ENCODE data around the gene ACSL5. TPM values are rescaled to one million over a fixed set of nuclear protein-coding genes. Genes with fewer than 3 reads are reported as not detected.

ACSL5 gene, protein sequence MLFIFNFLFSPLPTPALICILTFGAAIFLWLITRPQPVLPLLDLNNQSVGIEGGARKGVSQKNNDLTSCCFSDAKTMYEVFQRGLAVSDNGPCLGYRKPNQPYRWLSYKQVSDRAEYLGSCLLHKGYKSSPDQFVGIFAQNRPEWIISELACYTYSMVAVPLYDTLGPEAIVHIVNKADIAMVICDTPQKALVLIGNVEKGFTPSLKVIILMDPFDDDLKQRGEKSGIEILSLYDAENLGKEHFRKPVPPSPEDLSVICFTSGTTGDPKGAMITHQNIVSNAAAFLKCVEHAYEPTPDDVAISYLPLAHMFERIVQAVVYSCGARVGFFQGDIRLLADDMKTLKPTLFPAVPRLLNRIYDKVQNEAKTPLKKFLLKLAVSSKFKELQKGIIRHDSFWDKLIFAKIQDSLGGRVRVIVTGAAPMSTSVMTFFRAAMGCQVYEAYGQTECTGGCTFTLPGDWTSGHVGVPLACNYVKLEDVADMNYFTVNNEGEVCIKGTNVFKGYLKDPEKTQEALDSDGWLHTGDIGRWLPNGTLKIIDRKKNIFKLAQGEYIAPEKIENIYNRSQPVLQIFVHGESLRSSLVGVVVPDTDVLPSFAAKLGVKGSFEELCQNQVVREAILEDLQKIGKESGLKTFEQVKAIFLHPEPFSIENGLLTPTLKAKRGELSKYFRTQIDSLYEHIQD
- total RNA-seq (2021) = not detected in 2 replicates
- long read RNA-seq = 0 reads

- Histone ChIP-seq H2BK5ac (ENCODE audit: insufficient read length, low read length) (no peak within 1 kb of the TSS), H3K79me2 (ENCODE audit: insufficient read depth, low read length) (no peaks in the 10 kb centered on the region), H3K27me3 (ENCODE audit: insufficient read depth, low read length) (no peaks in the 10 kb centered on the region), H2BK12ac (ENCODE audit: insufficient read length, low read depth, low read length) (no peak within 1 kb of the TSS), H2AK5ac (ENCODE audit: insufficient read length, low read length) (no peak within 1 kb of the TSS), H3K79me1 (ENCODE audit: insufficient read depth, low read depth, low read length, poor library complexity, severe bottlenecking) (no peaks in the 10 kb centered on the region), H4K91ac (ENCODE audit: insufficient read length, low read depth, low read length) (no peak within 1 kb of the TSS), H3K4me2 (ENCODE audit: insufficient read depth, insufficient read length, low read length) (no peak within 1 kb of the TSS), H3K56ac (ENCODE audit: insufficient read length, low read depth, low read length) (no peak within 1 kb of the TSS), H2BK120ac (ENCODE audit: low read depth, low read length, poor library complexity, severe bottlenecking) (no peak within 1 kb of the TSS), H3T11ph (ENCODE audit: low read length) (no peak within 1 kb of the TSS), H3K18ac (ENCODE audit: insufficient read length, low read depth, low read length) (no peak within 1 kb of the TSS), H3K9ac (ENCODE audit: extremely low read depth, insufficient read length, low read length) (no peak within 1 kb of the TSS), H3K4me1 (ENCODE audit: insufficient read depth, low read length) (no peaks in the 10 kb centered on the region), H3K27ac (ENCODE audit: insufficient read length, low read depth, low read length) (no peak within 1 kb of the TSS), H2BK20ac (ENCODE audit: low read depth, low read length, poor library complexity, severe bottlenecking) (no peak within 1 kb of the TSS), H2BK15ac (ENCODE audit: low read depth, low read length) (no peak within 1 kb of the TSS), H2AFZ (ENCODE audit: low read length) (no peak within 1 kb of the TSS), H4K8ac (replicated peaks; ENCODE audit: insufficient read length, low read depth, low read length) (no peak within 1 kb of the TSS), H3K23me2 (ENCODE audit: insufficient read length, low read depth, low read length, poor library complexity, severe bottlenecking) (no peaks in the 10 kb centered on the region), H4K5ac (ENCODE audit: insufficient read length, low read depth, low read length) (no peak within 1 kb of the TSS), H3K14ac (ENCODE audit: insufficient read depth, low read length) (no peak within 1 kb of the TSS), H3K23ac (ENCODE audit: insufficient read length, low read depth, low read length) (no peak within 1 kb of the TSS), H4K20me1 (ENCODE audit: control insufficient read depth, insufficient read depth, insufficient read length) (no peaks in the 10 kb centered on the region), H3K4ac (ENCODE audit: low read depth, low read length) (no peak within 1 kb of the TSS), H3K9me3 (ENCODE audit: control insufficient read depth, low read depth, low read length) (no peaks in the 10 kb centered on the region)
- Mint-ChIP-seq H3K4me1 (peaks cover 14 to 17% of the 10 kb centered on the region in 2 experiments), H3K36me3 (ENCODE audit: insufficient read depth in 1 of 3, low read depth in 3 of 3) (peaks cover 0 to 3% (median 0%) of the 10 kb centered on the region in 3 experiments; a peak in 2 of 7 replicates), H3K27ac (peak within 1 kb of the TSS in 1 of 3 experiments; percentile 72; a peak in 1 of 7 replicates), H3K27me3 (ENCODE audit: low read depth) (no peaks in the 10 kb centered on the region; the same call in none of the 2 replicates), H3K9me3 (peaks cover 4 to 5% of the 10 kb centered on the region in 2 experiments; a peak in 3 of 5 replicates), H3K4me3 (no peak within 1 kb of the TSS; a peak in 1 of 5 replicates)
- peak; percentile 12 for DNase-seq
- TF ChIP-seq, protein P1, sequence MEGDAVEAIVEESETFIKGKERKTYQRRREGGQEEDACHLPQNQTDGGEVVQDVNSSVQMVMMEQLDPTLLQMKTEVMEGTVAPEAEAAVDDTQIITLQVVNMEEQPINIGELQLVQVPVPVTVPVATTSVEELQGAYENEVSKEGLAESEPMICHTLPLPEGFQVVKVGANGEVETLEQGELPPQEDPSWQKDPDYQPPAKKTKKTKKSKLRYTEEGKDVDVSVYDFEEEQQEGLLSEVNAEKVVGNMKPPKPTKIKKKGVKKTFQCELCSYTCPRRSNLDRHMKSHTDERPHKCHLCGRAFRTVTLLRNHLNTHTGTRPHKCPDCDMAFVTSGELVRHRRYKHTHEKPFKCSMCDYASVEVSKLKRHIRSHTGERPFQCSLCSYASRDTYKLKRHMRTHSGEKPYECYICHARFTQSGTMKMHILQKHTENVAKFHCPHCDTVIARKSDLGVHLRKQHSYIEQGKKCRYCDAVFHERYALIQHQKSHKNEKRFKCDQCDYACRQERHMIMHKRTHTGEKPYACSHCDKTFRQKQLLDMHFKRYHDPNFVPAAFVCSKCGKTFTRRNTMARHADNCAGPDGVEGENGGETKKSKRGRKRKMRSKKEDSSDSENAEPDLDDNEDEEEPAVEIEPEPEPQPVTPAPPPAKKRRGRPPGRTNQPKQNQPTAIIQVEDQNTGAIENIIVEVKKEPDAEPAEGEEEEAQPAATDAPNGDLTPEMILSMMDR (conservative IDR thresholded peaks at IDR 0.05) = no peak
- WGBS (ENCODE audit: extremely low coverage, insufficient read length, low lambda C conversion rate) = no CpG with 5 or more reads among the region's 4 CpGs
Measured at GRCh38 chr10:112373912-112374338, at the start of gene ACSL5. Gene ACSL5, plus strand, starts transcription at chr10:112374116. Its CDS starts 20,831 bp downstream, at chr10:112394947.

Measured in H9 (cell line).